IMR-90 (cell line): ENCODE data around the gene PAFAH2. TPM values are rescaled to one million over a fixed set of nuclear protein-coding genes. Genes with fewer than 3 reads are reported as not detected.

Source experiments
- ATAC-seq: fragments of 200-7000 bp; cut with Tn5 transposase; 2 replicates; pipeline ENCODE4 v1.9.1; 2020; ENCODE audit warnings: low read depth, mild to moderate bottlenecking, moderate library complexity
- BruUV-seq: library from RNA; stranded (reverse); fragments of 400-500 nt; replicated peaks from 2 replicates; lab custom pipeline; 2021; lab: Mats Ljungman, UMichigan
- CTCF ChIA-PET: fragments of 300-600 bp; formaldehyde crosslinking; extraction: SDS; loops from one replicate; lab custom pipeline; 2021; ENCODE audit warnings: antibody characterized with exemption; lab: Yijun Ruan, JAX
- POLR2A ChIA-PET: fragments of 300-600 bp; sonication (Branson Sonifier 250); formaldehyde crosslinking; loops from one replicate; lab custom pipeline; 2022; ENCODE audit warnings: antibody characterized with exemption; ENCODE audit not compliant: unreplicated experiment; lab: Charles Lee
- DNase-seq: peaks from one replicate; pipeline ENCODE4 v3.0.0; 2013
- H2AFZ ChIP-seq: replicated peaks from 2 replicates; pipeline ENCODE3; 2013; ENCODE audit warnings: low read length, mild to moderate bottlenecking; ENCODE audit not compliant: poor library complexity
- H2AK5ac ChIP-seq: 2 replicates; pipeline ENCODE4 v1.6.1; 2013; ENCODE audit warnings: low read depth, low read length, inconsistent platforms
- H2AK9ac ChIP-seq: replicated peaks from 2 replicates; pipeline ENCODE3; 2013; ENCODE audit warnings: mild to moderate bottlenecking, low read depth, low read length, moderate library complexity; ENCODE audit not compliant: poor library complexity
- H2BK120ac ChIP-seq: 2 replicates; pipeline ENCODE4 v1.6.1; 2013; ENCODE audit warnings: low read depth, low read length, inconsistent platforms
- H2BK15ac ChIP-seq: 3 replicates; pipeline ENCODE4 v1.6.1; 2013; ENCODE audit warnings: low read depth, low read length, inconsistent platforms
- H2BK20ac ChIP-seq: 2 replicates; pipeline ENCODE4 v1.6.1; 2013; ENCODE audit warnings: low read depth, mild to moderate bottlenecking, inconsistent platforms, low read length, moderate library complexity
- H2BK5ac ChIP-seq: 2 replicates; pipeline ENCODE4 v1.6.1; 2013; ENCODE audit warnings: mild to moderate bottlenecking, low read depth, low read length, inconsistent platforms; ENCODE audit not compliant: poor library complexity, severe bottlenecking
- H3K14ac ChIP-seq: replicated peaks from 2 replicates; pipeline ENCODE4 v1.6.1; 2013; ENCODE audit warnings: low read depth, low read length, inconsistent platforms
- H3K18ac ChIP-seq: 2 replicates; pipeline ENCODE4 v1.6.1; 2013; ENCODE audit warnings: low read depth, low read length, control low read depth
- H3K23ac ChIP-seq: 2 replicates; pipeline ENCODE4 v1.6.1; 2013; ENCODE audit warnings: low read depth, low read length, inconsistent platforms
- H3K27ac ChIP-seq: 2 replicates; pipeline ENCODE4 v1.5.1; 2013; ENCODE audit warnings: mild to moderate bottlenecking, control low read depth, low read length; ENCODE audit not compliant: insufficient read depth
- H3K27me3 ChIP-seq: 2 replicates; pipeline ENCODE4 v1.6.1; 2013; ENCODE audit warnings: low read length; ENCODE audit not compliant: control insufficient read depth, insufficient read depth
- H3K36me3 ChIP-seq: 2 replicates; pipeline ENCODE4 v1.6.1; 2013; ENCODE audit warnings: low read length, mixed read lengths; ENCODE audit not compliant: control insufficient read depth, insufficient read depth
- H3K4ac ChIP-seq: 2 replicates; pipeline ENCODE4 v1.6.1; 2013; ENCODE audit warnings: low read depth, low read length, inconsistent platforms
- H3K4me1 ChIP-seq: 2 replicates; pipeline ENCODE4 v1.6.1; 2013; ENCODE audit warnings: low read length, mixed read lengths; ENCODE audit not compliant: control insufficient read depth, insufficient read depth
- H3K4me2 ChIP-seq: 2 replicates; pipeline ENCODE4 v1.6.1; 2013; ENCODE audit warnings: low read depth, mild to moderate bottlenecking, control low read depth, low read length, moderate library complexity
- H3K4me3 ChIP-seq: 2 replicates; pipeline ENCODE4 v1.5.1; 2013; ENCODE audit warnings: low read depth, mild to moderate bottlenecking, control low read depth, low read length, moderate library complexity; ENCODE audit not compliant: insufficient read depth
- H3K56ac ChIP-seq: 2 replicates; pipeline ENCODE4 v1.6.1; 2013; ENCODE audit warnings: low read length, inconsistent platforms; ENCODE audit not compliant: insufficient read depth; ENCODE audit errors: extremely low read depth
- H3K79me1 ChIP-seq, 2 experiments: 2 replicates each; pipeline ENCODE4 v1.6.1; 2013; ENCODE audit warnings: low read length in 2 of 2, inconsistent platforms in 1 of 2, low read depth in 1 of 2
- H3K9ac ChIP-seq: 2 replicates; pipeline ENCODE4 v1.6.1; 2013; ENCODE audit warnings: low read depth, low read length, control low read depth
- H3K9me1 ChIP-seq: 2 replicates; pipeline ENCODE4 v1.6.1; 2013; ENCODE audit warnings: low read length, inconsistent platforms; ENCODE audit not compliant: insufficient read depth
- H3K9me3 ChIP-seq: 2 replicates; pipeline ENCODE4 v1.6.1; 2013; ENCODE audit warnings: low read length; ENCODE audit not compliant: control insufficient read depth, insufficient read depth
- H4K20me1 ChIP-seq: 2 replicates; pipeline ENCODE4 v1.6.1; 2013; ENCODE audit warnings: low read length, inconsistent platforms; ENCODE audit not compliant: insufficient read depth
- H4K5ac ChIP-seq: 2 replicates; pipeline ENCODE4 v1.6.1; 2013; ENCODE audit warnings: mild to moderate bottlenecking, low read depth, low read length, control low read depth
- H4K8ac ChIP-seq, 2 experiments: 2 replicates each; pipeline ENCODE4 v1.6.1; 2013; ENCODE audit warnings: low read depth in 2 of 2, low read length in 2 of 2, control low read depth in 1 of 2, inconsistent platforms in 1 of 2
- H4K91ac ChIP-seq: 2 replicates; pipeline ENCODE4 v1.6.1; 2013; ENCODE audit warnings: low read depth, low read length, inconsistent platforms; ENCODE audit not compliant: insufficient read depth
- CHD1 ChIP-seq: IDR thresholded peaks from 2 replicates; pipeline ENCODE4 v1.6.1; 2012; ENCODE audit warnings: low read depth, low read length, improper control_type of control experiment
- POLR2A ChIP-seq: IDR thresholded peaks from 2 replicates; pipeline ENCODE4 v1.6.1; 2012; ENCODE audit warnings: mild to moderate bottlenecking, low read depth, low read length
- dilution Hi-C: fragments of 300-500 bp; cut with HindIII; formaldehyde crosslinking; loops from one replicate; pipeline ENCODE4 v1.14.3; 2018; ENCODE audit warnings: low sequenced_read_pairs; ENCODE audit not compliant: unreplicated experiment
- in situ Hi-C: fragments of 300-500 bp; cut with MboI; formaldehyde crosslinking; loops from 3 replicates; pipeline ENCODE4 v1.14.3; 2019; ENCODE audit warnings: low sequenced_read_pairs, inconsistent platforms, mixed read lengths
- intact Hi-C: fragments of 100-400 bp; cut with micrococcal nuclease; formaldehyde crosslinking; loops from 2 replicates; pipeline ENCODE4 v1.10.0; 2022
- microRNA-seq, 2 experiments: library from miRNA; stranded (forward) in 1 of 2; unstranded in 1 of 2; fragments of 10-50 nt in 1 of 2; fragments of <30 nt in 1 of 2; gene quantifications in 1 of 2; microRNA quantifications in 1 of 2; one replicate each; pipeline versions ENCODE3 to v1.1.0; 2013 to 2020; ENCODE audit not compliant: insufficient read depth in 1 of 2, insufficient read length in 1 of 2, unreplicated experiment in 1 of 2
- polyA plus RNA-seq, 3 experiments: library from polyadenylated mRNA; depleted of rRNA; stranded (reverse); fragments of >200 nt; gene quantifications; 2 replicates each; pipeline ENCODE4 v1.2.3, GENCODE V29; 2012; ENCODE audit warnings: low replicate concordance in 1 of 3
- small RNA-seq, 5 experiments: library from RNA; depleted of rRNA; stranded (forward); fragments of <200 nt; gene quantifications; one replicate each; pipeline ENCODE3, GENCODE V24; 2012
- total RNA-seq: library from RNA; depleted of rRNA; stranded (reverse); fragments of >200 nt; gene quantifications from 2 replicates; pipeline ENCODE4 v1.2.3, GENCODE V29; 2012; rRNA removed
- TF ChIP-seq, protein P1 (sequence below): fragments of 150-350 bp; IDR thresholded peaks from 2 replicates; pipeline ENCODE4 v1.6.1; 2017; ENCODE audit warnings: mild to moderate bottlenecking, antibody characterized with exemption, low read length, low read depth
- TF ChIP-seq, protein P2 (sequence below): conservative IDR thresholded peaks from 2 replicates; pipeline ENCODE4 v1.5.1; 2012; ENCODE audit warnings: mild to moderate bottlenecking, low read depth, low read length, improper control_type of control experiment

PAFAH2 gene
- total and polyA plus RNA-seq, 2 of the 4 experiments (the other 2 are of a cell fraction) = 8.3 to 12.2 TPM

- Histone ChIP-seq H3K27me3 (no peaks in the 10 kb centered on the region), H3K4me1 (peaks cover 5% of the 10 kb centered on the region; the same call in 1 of the 2 replicates), H2BK15ac (peak overlapping the region; percentile 86; the same call in 2 of the 3 replicates), H2AFZ (no peak overlapping the region), H3K23ac (no peak overlapping the region), H2AK9ac (no peak overlapping the region), H3K4me2 (no peak overlapping the region), H3K9ac (no peak overlapping the region), H3K4ac (peak overlapping the region; percentile 85; the same call in 1 of the 2 replicates), H3K36me3 (no peaks in the 10 kb centered on the region), H4K91ac (0 out of 2 replicates have a peak overlapping the region, but pooled peaks have one; percentile 74), H4K20me1 (no peaks in the 10 kb centered on the region), H2AK5ac (peak overlapping the region; percentile 86; the same call in 1 of the 2 replicates), H3K9me3 (no peaks in the 10 kb centered on the region), H2BK20ac (peak overlapping the region; percentile 94; the same call in 1 of the 2 replicates), H2BK5ac (peak overlapping the region; percentile 6), H3K9me1 (peaks cover 14% of the 10 kb centered on the region; the same call in 1 of the 2 replicates), H3K56ac (no peak overlapping the region), H3K79me1 (peaks cover 0 to 3% of the 10 kb centered on the region in 2 experiments; a peak in 1 of 4 replicates), H3K18ac (no peak overlapping the region; the same call in 1 of the 2 replicates), H3K4me3 (no peak overlapping the region), H3K14ac (no peak overlapping the region), H2BK120ac (peak overlapping the region; percentile 26; the same call in 1 of the 2 replicates), H4K5ac (no peak overlapping the region; the same call in 1 of the 2 replicates), H3K27ac (no peak overlapping the region), H4K8ac (no peak overlapping the region; a peak in 1 of 4 replicates)
- DNase-seq (no peak), ATAC-seq (no peak)
- dilution Hi-C loops = no loop called here
- ChIA-PET CTCF (interaction anchor here (1.2 kb wide), 1 partner anchor 15 kb away, joined by 7 read pairs; no protein-coding TSS in a partner anchor), POLR2A (no interaction called here)
- intact Hi-C loops = no loop called here
- TF ChIP-seq, protein P1, sequence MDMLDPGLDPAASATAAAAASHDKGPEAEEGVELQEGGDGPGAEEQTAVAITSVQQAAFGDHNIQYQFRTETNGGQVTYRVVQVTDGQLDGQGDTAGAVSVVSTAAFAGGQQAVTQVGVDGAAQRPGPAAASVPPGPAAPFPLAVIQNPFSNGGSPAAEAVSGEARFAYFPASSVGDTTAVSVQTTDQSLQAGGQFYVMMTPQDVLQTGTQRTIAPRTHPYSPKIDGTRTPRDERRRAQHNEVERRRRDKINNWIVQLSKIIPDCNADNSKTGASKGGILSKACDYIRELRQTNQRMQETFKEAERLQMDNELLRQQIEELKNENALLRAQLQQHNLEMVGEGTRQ = no peak
- TF ChIP-seq, protein P2, sequence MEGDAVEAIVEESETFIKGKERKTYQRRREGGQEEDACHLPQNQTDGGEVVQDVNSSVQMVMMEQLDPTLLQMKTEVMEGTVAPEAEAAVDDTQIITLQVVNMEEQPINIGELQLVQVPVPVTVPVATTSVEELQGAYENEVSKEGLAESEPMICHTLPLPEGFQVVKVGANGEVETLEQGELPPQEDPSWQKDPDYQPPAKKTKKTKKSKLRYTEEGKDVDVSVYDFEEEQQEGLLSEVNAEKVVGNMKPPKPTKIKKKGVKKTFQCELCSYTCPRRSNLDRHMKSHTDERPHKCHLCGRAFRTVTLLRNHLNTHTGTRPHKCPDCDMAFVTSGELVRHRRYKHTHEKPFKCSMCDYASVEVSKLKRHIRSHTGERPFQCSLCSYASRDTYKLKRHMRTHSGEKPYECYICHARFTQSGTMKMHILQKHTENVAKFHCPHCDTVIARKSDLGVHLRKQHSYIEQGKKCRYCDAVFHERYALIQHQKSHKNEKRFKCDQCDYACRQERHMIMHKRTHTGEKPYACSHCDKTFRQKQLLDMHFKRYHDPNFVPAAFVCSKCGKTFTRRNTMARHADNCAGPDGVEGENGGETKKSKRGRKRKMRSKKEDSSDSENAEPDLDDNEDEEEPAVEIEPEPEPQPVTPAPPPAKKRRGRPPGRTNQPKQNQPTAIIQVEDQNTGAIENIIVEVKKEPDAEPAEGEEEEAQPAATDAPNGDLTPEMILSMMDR = no peak
- TF ChIP-seq CHD1 (no peak), POLR2A (no peak)
- no TSS peak for BruUV-seq
- in situ Hi-C loops = no loop called here
Measured at GRCh38 chr1:25911162-25911561, 86.7 kb downstream of the PAFAH2 start.

Small RNAs within 50 kb of the gene (microRNA-seq; reads per million reads assigned to microRNA genes)
- gene RF00283 (ENCODE audit: insufficient read depth, insufficient read length) (not detected), gene RF00492 (ENCODE audit: insufficient read depth, insufficient read length) (not detected), gene RNU6-110P (ENCODE audit: insufficient read depth, insufficient read length) (not detected)

Small RNAs within 50 kb of the gene (small RNA-seq; reads per million reads assigned to genes)
- gene RF00283 (0 reads per million in 5 experiments), gene RF00492 (0 reads per million in 5 experiments), gene RNU6-110P (0 reads per million in 5 experiments)

Other genes starting within 250 kb of the PAFAH2 start
- gene SELENON, start 197.9 kb downstream of the PAFAH2 start, total RNA-seq = 9.1 and 10.0 TPM in 2 replicates
- 86.4 and 114 TPM in 2 replicates for gene SELENON, start 197.9 kb downstream of the PAFAH2 start, polyA plus RNA-seq (2012; rRNA removed)
- 57.2 and 69.7 TPM in 2 replicates for gene MTFR1L, start 178.1 kb downstream of the PAFAH2 start, total RNA-seq
- 69.1 and 80.0 TPM in 2 replicates for gene MTFR1L, start 178.1 kb downstream of the PAFAH2 start, polyA plus RNA-seq (2012; rRNA removed)
- gene AUNIP, start 138.6 kb downstream of the PAFAH2 start, total RNA-seq = 3.9 and 5.0 TPM in 2 replicates
- gene AUNIP, start 138.6 kb downstream of the PAFAH2 start, polyA plus RNA-seq (2012; rRNA removed) = 2.2 and 2.4 TPM in 2 replicates
- 8.3 and 9.0 TPM in 2 replicates for gene PAQR7, start 122.4 kb downstream of the PAFAH2 start, total RNA-seq
- 12.0 and 12.9 TPM in 2 replicates for gene PAQR7, start 122.4 kb downstream of the PAFAH2 start, polyA plus RNA-seq (2012; rRNA removed)
- 93.0 and 194 TPM in 2 replicates for gene STMN1, start 91.6 kb downstream of the PAFAH2 start, total RNA-seq
- gene STMN1, start 91.6 kb downstream of the PAFAH2 start, polyA plus RNA-seq (2012; rRNA removed) = 179 and 273 TPM in 2 replicates
- gene EXTL1, start 23.7 kb upstream of the PAFAH2 start, total RNA-seq = 0.56 and 0.90 TPM in 2 replicates
- gene EXTL1, start 23.7 kb upstream of the PAFAH2 start, polyA plus RNA-seq (2012; rRNA removed) = 5.2 and 6.1 TPM in 2 replicates
- not detected in 2 replicates for gene SLC30A2, start 48.1 kb upstream of the PAFAH2 start, total RNA-seq
- not detected in 2 replicates for gene SLC30A2, start 48.1 kb upstream of the PAFAH2 start, polyA plus RNA-seq (2012; rRNA removed)
- not detected in 2 replicates for gene TRIM63, start 69.6 kb upstream of the PAFAH2 start, total RNA-seq
- gene TRIM63, start 69.6 kb upstream of the PAFAH2 start, polyA plus RNA-seq (2012; rRNA removed) = not detected in 2 replicates
- 3.0 and 5.8 TPM in 2 replicates for gene PDIK1L, start 113.8 kb upstream of the PAFAH2 start, total RNA-seq
- 1.2 and 1.4 TPM in 2 replicates for gene PDIK1L, start 113.8 kb upstream of the PAFAH2 start, polyA plus RNA-seq (2012; rRNA removed)
- gene FAM110D, start 161.0 kb upstream of the PAFAH2 start, total RNA-seq = not detected in 2 replicates
- gene FAM110D, start 161.0 kb upstream of the PAFAH2 start, polyA plus RNA-seq (2012; rRNA removed) = not detected in 2 replicates
- gene C1orf232, start 170.9 kb upstream of the PAFAH2 start, total RNA-seq = not detected in 2 replicates
- gene C1orf232, start 170.9 kb upstream of the PAFAH2 start, polyA plus RNA-seq (2012; rRNA removed) = not detected in 2 replicates
- 22.2 and 22.8 TPM in 2 replicates for gene ZNF593, start 171.8 kb upstream of the PAFAH2 start, total RNA-seq
- gene ZNF593, start 171.8 kb upstream of the PAFAH2 start, polyA plus RNA-seq (2012; rRNA removed) = 57.7 and 78.6 TPM in 2 replicates
- not detected in 2 replicates for gene ZNF593OS, start 173.8 kb upstream of the PAFAH2 start, total RNA-seq
- gene ZNF593OS, start 173.8 kb upstream of the PAFAH2 start, polyA plus RNA-seq (2012; rRNA removed) = not detected in 2 replicates
- 0.28 TPM in 1 of 2 replicates, not detected in the other for gene CNKSR1, start 179.4 kb upstream of the PAFAH2 start, total RNA-seq
- gene CNKSR1, start 179.4 kb upstream of the PAFAH2 start, polyA plus RNA-seq (2012; rRNA removed) = 0.30 and 0.43 TPM in 2 replicates
- not detected in 2 replicates for gene CATSPER4, start 192.5 kb upstream of the PAFAH2 start, total RNA-seq
- gene CATSPER4, start 192.5 kb upstream of the PAFAH2 start, polyA plus RNA-seq (2012; rRNA removed) = not detected in 2 replicates
- 11.1 and 11.5 TPM in 2 replicates for gene CEP85, start 236.1 kb upstream of the PAFAH2 start, total RNA-seq
- 11.2 and 11.8 TPM in 2 replicates for gene CEP85, start 236.1 kb upstream of the PAFAH2 start, polyA plus RNA-seq (2012; rRNA removed)